HepG2 (cell line): Measurements from ENCODE around the gene ANKRD40. TPM values are rescaled to one million over a fixed set of nuclear protein-coding genes. Genes with fewer than 3 reads are reported as not detected.

Source experiments
- AGO2 ChIP-seq: fragments of 200-400 bp; formaldehyde crosslinking; optimal IDR thresholded peaks from 2 replicates; pipeline ENCODE3; 2017; ENCODE audit warnings: mild to moderate bottlenecking, low read depth, low read length, moderate library complexity
- CREB3 ChIP-seq: sonication (generic); formaldehyde crosslinking; IDR thresholded peaks from 2 replicates; pipeline ENCODE4 v1.5.0; 2020; ENCODE audit warnings: missing genetic modification reagents
- E2F2 ChIP-seq: sonication (generic); formaldehyde crosslinking; IDR thresholded peaks from 2 replicates; pipeline ENCODE4 v1.4.0; 2020; ENCODE audit warnings: missing genetic modification reagents, borderline replicate concordance
- ELF4 ChIP-seq: sonication (generic); formaldehyde crosslinking; IDR thresholded peaks from 2 replicates; pipeline ENCODE4 v1.5.0; 2020; ENCODE audit warnings: missing genetic modification reagents, mild to moderate bottlenecking, moderate library complexity, borderline replicate concordance
- KDM5A ChIP-seq: fragments of 200-600 bp; sonication (generic); IDR thresholded peaks from 2 replicates; pipeline ENCODE4 v1.7.0; 2018; ENCODE audit warnings: antibody characterized with exemption, mild to moderate bottlenecking, low read length, borderline replicate concordance
- PCBP2 ChIP-seq: fragments of 200-400 bp; formaldehyde crosslinking; optimal IDR thresholded peaks from 2 replicates; pipeline ENCODE3; 2018; ENCODE audit warnings: low read length, low read depth; ENCODE audit not compliant: poor library complexity, severe bottlenecking
- TAF15 ChIP-seq: fragments of 200-400 bp; formaldehyde crosslinking; IDR thresholded peaks from one replicate; pipeline ENCODE4 v1.6.1; 2018; ENCODE audit warnings: mild to moderate bottlenecking, low read depth, low read length; ENCODE audit not compliant: poor library complexity, severe bottlenecking
- UBTF ChIP-seq: sonication (generic); formaldehyde crosslinking; IDR thresholded peaks from 2 replicates; pipeline ENCODE4 v1.4.0; 2020; ENCODE audit warnings: mild to moderate bottlenecking, missing genetic modification reagents
- ZFP41 ChIP-seq: sonication (generic); formaldehyde crosslinking; IDR thresholded peaks from 2 replicates; pipeline ENCODE4 v1.4.0; 2020; ENCODE audit warnings: mild to moderate bottlenecking, missing genetic modification reagents, borderline replicate concordance
- ZFY ChIP-seq: sonication (generic); formaldehyde crosslinking; IDR thresholded peaks from 2 replicates; pipeline ENCODE4 v1.4.0; 2020; ENCODE audit warnings: missing genetic modification reagents
- ZHX2 ChIP-seq, 2 experiments: sonication (generic) in 1 of 2; formaldehyde crosslinking in 1 of 2; IDR thresholded peaks; 2 replicates each; pipeline versions ENCODE4 v1.6.1 to v1.9.0; 2014 to 2022; ENCODE audit warnings: antibody characterized with exemption in 1 of 2, borderline replicate concordance in 1 of 2, inconsistent platforms in 1 of 2, low read depth in 1 of 2, missing genetic modification reagents in 1 of 2
- ZMYM2 ChIP-seq: sonication (generic); formaldehyde crosslinking; IDR thresholded peaks from 2 replicates; pipeline ENCODE4 v1.8.0; 2022; ENCODE audit warnings: mild to moderate bottlenecking, missing genetic modification reagents
- ZNF274 ChIP-seq: sonication (generic); formaldehyde crosslinking; IDR thresholded peaks from 2 replicates; pipeline ENCODE4 v1.5.1; 2020; ENCODE audit warnings: mild to moderate bottlenecking, missing genetic modification reagents
- ZNF597 ChIP-seq: sonication (generic); formaldehyde crosslinking; IDR thresholded peaks from 2 replicates; pipeline ENCODE4 v1.5.0; 2020; ENCODE audit warnings: missing genetic modification reagents
- polyA plus RNA-seq, 8 experiments: library from polyadenylated mRNA; depleted of rRNA in 3 of 8; stranded (reverse) in 7 of 8; unstranded in 1 of 8; fragments of >200 nt; fragmentation: Illumina TruSeq in 4 of 8; extraction: Trizol in 4 of 8; gene quantifications; 2 replicates each; pipeline versions ENCODE4 v1.2.1 to v1.2.3, GENCODE V29; 2011 to 2016; ENCODE audit warnings: low read depth in 4 of 8, missing spikeins in 1 of 8, mixed read lengths in 1 of 8; ENCODE audit not compliant: insufficient read depth in 1 of 8
- total RNA-seq, 5 experiments: library from RNA; depleted of rRNA; stranded (reverse); fragments of >200 nt; fragmentation: Illumina TruSeq; extraction: Trizol; gene quantifications; 2 replicates each; pipeline ENCODE4 v1.2.3, GENCODE V29; 2016; ENCODE audit warnings: low read depth in 1 of 5

ANKRD40 gene
- total and polyA plus RNA-seq, 2 of the 13 experiments (the other 11 are each of a cell fraction or from before 2014, with no cell fraction given): 35.0 to 46.4 TPM

- TF ChIP-seq ZHX2 (IDR thresholded peaks at IDR 0.05; ENCODE audit: low read depth): no peak
- 0 out of 2 replicates have a peak, but pooled peaks have one; percentile 54 for TF ChIP-seq ZHX2 (CRISPR knock-in tag; IDR thresholded peaks at IDR 0.05; ENCODE audit: borderline replicate concordance)
- peak; percentile 30 for TF ChIP-seq TAF15
- TF ChIP-seq ZNF597: no peak
- 0 out of 2 replicates have a peak, but pooled peaks have one; percentile 26 for TF ChIP-seq E2F2 (CRISPR knock-in tag)
- 0 out of 2 replicates have a peak, but pooled peaks have one; percentile 14 for TF ChIP-seq CREB3 (CRISPR knock-in tag)
- TF ChIP-seq AGO2: peak; percentile 71
- TF ChIP-seq ZFY (CRISPR knock-in tag): 0 out of 2 replicates have a peak, but pooled peaks have one; percentile 3
- no peak for TF ChIP-seq UBTF (CRISPR knock-in tag)
- no peak for TF ChIP-seq ZNF274
- no peak for TF ChIP-seq ZFP41
- TF ChIP-seq ELF4 (CRISPR knock-in tag): 0 out of 2 replicates have a peak, but pooled peaks have one; percentile 35
- no peak for TF ChIP-seq PCBP2
- peak; percentile 73 for TF ChIP-seq KDM5A
- 0 out of 2 replicates have a peak, but pooled peaks have one; percentile 19 for TF ChIP-seq ZMYM2 (CRISPR knock-in tag)
Observed at GRCh38 chr17:50719924-50720794, 12.4 kb upstream of the ANKRD40 start (continued).
